GM21786 (cell line): Measurements from ENCODE around the gene CLDN22.

Experiments used
- ATAC-seq: cut with Tn5 transposase; IDR thresholded peaks from one replicate; pipeline ENCODE4 v1.9.1; 2021; ENCODE audit not compliant: unreplicated experiment

Gene CLDN22

DNA sequence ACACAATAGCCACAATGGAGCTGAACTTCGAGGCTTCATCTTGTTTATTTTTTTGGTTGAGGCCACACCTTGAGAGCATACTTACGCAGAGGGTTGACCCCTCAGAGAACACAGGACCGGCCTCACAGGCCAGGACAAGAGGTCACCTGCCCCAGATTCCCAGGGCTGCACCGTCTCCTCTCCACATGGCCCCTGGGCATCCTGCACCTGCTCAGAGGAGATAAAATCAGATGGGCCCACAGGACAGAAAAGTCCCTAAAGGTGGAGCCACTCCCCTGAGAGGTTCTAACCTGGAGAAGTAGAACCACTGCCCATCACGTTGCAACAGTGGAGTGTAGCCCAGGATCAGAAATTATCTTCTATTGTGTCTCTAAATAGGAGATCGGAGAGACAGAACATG lies 3.2 kb upstream of the CLDN22 start:
- no peak for ATAC-seq

- ATAC-seq: no peak
Measured at GRCh38 chr4:183322326-183322725, 2.2 kb upstream of the CLDN22 start, which contains the start of gene CLDN24. CLDN24 (minus strand) TSS chr4:183322426; CDS start chr4:183322426, 0 bp downstream.

DNA sequence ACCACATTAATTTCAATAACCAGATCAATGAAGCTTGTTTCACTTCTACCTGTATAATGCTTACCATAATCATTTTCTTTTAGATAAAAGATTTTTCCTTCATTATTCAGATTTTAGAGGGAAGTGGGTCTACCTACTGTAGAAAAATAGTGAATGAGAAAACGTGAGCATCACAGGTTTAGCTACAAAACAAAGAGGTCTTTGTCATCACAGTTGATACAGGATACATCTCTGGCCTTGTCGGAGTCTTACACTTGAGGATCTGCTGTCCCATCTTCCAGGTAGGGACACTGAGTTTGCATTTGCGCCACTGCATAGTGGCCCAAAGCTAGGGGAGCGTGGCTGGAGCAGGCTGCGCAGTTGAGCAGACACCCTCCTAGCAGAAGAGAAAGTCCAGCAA lies 1.4 kb upstream of the CLDN22 start:
- ATAC-seq: peak; percentile 2

DNA sequence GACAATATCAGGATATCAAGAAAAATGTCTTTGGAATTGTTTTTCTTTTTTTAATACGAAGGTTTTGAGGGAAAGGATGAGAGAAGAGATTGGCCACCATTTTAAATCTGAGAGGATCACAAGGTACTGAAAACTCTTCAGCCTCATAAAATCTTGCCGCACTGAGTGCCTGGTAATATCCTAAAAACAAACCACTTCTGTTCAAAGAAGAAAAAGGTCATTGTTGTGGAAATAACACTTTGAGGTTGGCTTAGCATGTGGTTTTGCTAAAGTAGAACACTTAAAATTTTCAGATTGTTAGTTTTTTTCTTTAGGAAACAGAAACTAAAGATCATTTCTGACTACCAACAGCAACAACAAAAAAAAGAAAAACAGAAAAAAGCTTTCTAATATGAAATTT lies 1.0 kb upstream of the CLDN22 start:
- peak; percentile 84 for ATAC-seq

DNA sequence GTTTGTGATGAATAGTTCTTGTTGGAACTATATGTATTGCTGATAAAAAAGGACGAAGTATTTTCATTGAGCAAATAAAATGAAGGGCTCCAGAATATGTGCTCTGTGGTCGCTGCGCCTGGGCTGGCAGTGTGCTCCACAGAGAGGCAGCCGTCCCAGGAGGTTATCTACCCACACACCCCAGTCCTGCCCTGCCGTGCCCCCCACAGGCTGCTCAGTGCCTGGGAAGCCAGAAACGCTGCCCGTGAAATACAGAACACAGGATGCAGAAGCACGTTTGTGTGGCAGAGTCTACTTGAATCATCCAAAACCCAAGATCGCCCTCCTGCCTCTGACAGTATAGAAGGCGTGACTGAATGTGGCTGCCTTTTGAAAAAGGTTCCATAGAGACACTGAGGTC lies 1.4 kb downstream of the CLDN22 start:
- ATAC-seq: no peak

- no peak for ATAC-seq
Measured at GRCh38 chr4:183314806-183315205, 5.3 kb downstream of the CLDN22 start.

DNA sequence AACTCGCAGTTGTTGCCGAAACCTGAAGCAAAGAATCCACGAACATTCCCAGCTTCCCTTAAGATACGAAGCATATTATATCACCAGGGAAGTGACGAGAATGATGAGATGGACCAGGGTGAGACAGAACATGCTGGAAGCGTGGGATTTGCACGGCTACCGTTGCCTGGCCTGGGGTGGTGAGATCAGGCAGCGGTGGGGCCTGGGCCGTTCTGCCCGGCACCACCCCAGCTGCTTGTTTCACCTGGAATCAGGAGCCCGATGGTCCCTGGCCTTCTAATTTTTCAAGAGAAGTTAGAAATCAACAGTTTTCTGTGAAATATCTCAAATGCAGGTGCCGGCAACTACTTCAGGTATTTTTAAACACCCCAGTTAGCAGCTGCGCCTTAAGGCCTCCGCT lies 5.7 kb downstream of the CLDN22 start:
- ATAC-seq: no peak

GRCh38 chr4:183312841-183313240 lies 7.2 kb downstream of the CLDN22 start:
- no peak for ATAC-seq

DNA sequence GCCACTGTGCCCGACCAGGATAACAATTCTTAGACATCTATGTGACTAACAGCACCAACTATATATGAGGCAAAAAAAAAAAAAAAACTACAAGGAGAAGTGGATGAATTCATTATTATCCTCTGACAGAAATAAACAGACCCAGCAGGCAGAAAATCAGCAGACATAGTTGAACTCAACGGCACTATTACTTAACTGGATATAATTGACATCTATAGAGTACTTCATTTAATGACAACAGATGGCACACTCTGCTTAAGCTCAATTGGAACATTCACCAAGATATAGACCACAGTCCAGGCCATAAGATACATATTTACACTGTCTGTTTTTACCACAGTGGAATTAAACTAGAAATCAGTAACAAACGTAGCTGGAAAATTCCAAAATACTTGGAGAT lies 13.3 kb downstream of the CLDN22 start:
- no peak for ATAC-seq

- peak; percentile 37 for ATAC-seq
Measured at GRCh38 chr4:183304538-183304937, 15.5 kb downstream of the CLDN22 start.

GRCh38 chr4:183304067-183304466 lies 16.0 kb downstream of the CLDN22 start:
- ATAC-seq: peak; percentile 64

DNA sequence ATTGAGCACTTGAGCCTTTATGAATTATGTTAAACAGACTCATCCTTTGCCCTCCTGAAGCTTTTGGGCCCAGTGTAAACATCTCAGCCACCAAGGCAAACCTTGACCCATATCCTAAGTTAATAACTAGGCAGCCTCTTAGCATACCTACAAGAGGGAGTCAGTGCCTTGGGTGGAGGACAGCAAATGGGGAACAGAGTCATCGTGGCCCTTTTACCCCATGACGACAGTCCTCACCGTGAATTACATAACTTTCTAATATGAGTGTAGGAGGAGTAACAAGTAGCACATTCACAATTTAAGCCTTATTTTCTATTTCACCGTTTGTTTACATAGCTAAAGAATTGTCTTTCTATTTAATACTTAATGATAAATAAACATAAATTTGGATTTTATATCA lies 16.8 kb downstream of the CLDN22 start:
- no peak for ATAC-seq

DNA sequence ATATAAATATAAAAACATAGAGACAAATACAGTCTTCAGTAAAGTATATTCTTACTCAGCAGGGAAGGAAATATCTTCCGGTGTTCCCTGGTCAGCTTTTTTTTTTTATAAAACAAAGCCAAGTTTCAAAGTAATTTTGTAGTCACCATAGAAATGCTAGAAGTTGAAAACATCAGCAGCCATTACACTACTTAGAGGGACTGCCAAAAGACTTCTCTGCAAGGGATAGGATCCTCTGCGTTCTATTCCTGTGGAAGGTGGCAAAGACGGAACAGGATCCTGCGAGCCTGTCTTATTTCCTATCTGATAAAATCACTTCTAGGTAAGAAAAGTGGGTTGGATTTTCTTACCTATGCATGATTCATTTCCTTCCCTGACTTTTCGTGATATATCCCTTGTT lies 19.4 kb downstream of the CLDN22 start:
- no peak for ATAC-seq

GRCh38 chr4:183300070-183300469 lies 20.0 kb downstream of the CLDN22 start:
- no peak for ATAC-seq

DNA sequence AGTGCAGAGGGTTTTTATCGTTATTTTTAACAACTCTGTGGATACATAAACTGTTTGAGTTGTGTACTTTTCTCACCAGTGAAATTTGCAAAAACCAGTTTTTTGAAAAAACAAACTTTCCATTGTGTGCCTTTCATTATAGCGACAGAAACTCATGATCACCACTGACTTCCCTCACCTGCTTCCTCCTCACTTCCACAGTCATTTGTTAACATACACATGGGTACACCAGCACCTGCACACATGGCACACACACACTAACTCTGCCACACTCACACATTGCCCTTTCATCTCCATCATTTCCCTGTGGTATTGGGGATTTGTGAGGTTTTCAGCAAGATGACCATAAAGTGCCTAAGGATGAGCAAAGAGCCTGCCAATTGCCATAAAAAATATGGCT lies 20.6 kb downstream of the CLDN22 start:
- ATAC-seq: no peak

DNA sequence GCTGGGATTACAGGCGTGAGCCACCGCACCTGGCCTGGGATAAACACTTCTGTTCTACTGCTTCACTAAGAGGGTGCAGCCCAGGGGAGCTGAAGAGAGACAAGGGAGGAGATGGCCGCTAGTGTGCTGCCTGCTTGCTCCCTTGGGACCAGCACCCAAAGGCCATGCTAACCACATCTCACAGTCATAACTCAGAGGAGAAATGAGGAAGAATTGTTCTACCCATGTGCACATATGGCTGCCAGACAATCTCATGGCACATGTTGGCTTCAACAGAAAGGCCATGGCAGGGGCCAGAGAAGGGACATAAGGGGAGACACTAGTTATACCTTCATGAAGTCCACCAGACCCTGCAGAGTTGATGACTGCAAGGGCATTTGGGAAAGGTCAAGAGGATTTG lies 22.4 kb downstream of the CLDN22 start:
- peak; percentile 85 for ATAC-seq

DNA sequence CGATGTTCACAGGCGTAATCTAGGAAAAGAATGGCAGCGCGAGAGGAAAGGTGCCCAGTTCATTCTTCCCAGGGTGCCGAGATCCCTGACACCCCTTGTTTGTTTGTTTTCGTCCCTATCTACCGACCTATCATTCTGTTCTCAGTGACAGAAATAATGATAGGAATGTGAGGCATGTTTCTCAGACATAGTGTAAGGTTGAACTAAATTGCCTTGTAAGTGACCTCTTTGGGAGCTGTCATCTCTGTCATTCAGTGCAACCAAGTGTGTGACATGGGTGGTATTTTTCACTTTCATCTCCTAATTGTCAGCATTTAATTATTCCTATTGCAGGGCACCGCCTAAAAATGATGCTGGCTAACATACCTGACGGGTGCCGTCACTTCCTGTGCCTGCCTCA lies 24.4 kb downstream of the CLDN22 start:
- ATAC-seq: no peak

- ATAC-seq: no peak
Measured at GRCh38 chr4:183291070-183291469, 29.0 kb downstream of the CLDN22 start.

DNA sequence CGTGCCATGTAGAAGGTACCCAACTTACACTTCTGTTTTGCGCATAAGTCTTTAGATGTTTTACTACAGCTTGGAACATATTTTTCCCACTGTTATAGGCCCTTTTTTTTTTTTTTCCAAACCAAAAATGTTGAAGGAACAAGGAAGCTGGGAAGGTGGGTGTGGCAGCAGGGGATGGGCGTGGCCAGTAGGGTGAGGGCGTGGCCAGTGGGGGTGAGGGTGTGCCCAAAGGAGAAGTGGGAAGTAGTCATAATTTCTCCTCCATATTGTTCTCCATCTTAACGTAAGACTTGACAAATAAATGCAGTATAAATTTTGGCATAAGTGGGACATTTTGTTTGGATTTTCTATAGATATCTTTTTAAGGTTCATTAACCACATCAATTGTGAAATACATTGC lies 30.4 kb downstream of the CLDN22 start:
- no peak for ATAC-seq

DNA sequence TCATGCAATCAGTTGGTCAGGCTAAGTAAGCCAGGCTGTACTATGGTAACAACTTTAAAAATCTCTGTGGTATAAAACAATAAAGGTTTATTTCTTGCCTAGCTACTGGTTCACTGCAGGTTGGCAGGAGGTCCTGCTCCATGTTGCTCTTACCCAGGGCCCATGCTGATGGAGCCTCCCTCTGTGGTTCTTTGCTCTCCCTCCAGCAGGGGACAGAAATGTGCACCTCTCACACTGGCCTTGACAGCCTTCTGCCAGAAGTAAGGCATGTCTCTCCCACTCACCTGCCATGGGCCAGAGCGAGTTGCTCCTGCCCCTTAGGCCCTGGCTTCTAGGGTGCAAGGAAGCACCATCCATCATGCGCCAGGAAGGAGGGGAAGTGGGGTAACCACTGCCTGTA lies 31.1 kb downstream of the CLDN22 start:
- ATAC-seq: no peak

- peak; percentile 72 for ATAC-seq
Measured at GRCh38 chr4:183287677-183288076, 32.4 kb downstream of the CLDN22 start.

DNA sequence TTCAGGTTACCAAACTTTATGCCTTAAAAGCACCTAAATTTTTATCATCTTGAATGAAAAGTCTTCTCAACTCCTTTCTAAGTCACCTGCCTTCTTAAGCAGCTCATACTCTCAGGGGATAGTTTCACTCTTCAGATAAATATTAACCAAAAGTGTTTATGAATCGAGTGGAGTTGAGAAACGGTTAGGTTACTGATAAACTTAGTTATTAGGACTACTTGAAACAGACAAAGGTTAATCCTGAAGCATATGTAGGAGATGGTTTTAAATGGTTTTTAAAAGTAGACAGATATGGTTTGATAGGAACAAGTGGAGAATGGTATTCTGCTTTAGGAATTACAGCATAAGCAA lies 32.8 kb downstream of the CLDN22 start:
- ATAC-seq: peak; percentile 78

GRCh38 chr4:183286590-183287308 lies 33.3 kb downstream of the CLDN22 start:
- peak; percentile 23 for ATAC-seq
